Stimulated activated CD4-positive, alpha-beta T cell treated with anti-CD3 and anti-CD28 coated beads, Interleukin-12 subunit alpha, Interleukin-12 subunit beta, amount 100 ng/mL, for 24 hours (primary cell): ENCODE results near the gene SF3B3.

ENCODE experiments used
- DNase-seq, 2 experiments: peaks; one replicate each; pipeline ENCODE4 v3.0.0-alpha.2; 2020; ENCODE audit warnings: low read depth in 2 of 2

Gene SF3B3

DNA sequence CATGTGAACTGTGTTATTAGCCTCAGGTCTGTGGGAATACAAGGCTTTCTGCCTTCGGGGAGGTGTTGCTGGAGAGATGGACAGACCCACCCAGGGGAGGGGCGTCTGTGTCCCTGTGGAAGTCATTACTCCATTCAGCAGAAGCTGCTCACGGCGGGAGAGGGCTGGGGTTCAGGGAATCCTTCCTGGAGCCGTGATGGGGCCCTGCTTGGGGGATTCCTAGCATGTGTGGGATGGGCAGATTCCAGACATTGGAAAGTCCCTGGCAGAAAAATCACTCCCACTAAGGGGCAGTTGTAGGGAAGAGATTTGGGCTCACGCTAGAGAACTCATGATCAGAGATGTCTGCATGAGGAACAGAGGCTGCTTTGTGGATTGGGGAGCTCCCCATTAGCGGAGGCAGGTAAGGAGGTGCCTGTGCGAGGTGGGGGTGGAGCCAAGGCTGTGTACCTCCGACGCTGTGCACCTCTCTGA lies 66.4 kb downstream of the SF3B3 start:
- DNase-seq: no peak

DNA sequence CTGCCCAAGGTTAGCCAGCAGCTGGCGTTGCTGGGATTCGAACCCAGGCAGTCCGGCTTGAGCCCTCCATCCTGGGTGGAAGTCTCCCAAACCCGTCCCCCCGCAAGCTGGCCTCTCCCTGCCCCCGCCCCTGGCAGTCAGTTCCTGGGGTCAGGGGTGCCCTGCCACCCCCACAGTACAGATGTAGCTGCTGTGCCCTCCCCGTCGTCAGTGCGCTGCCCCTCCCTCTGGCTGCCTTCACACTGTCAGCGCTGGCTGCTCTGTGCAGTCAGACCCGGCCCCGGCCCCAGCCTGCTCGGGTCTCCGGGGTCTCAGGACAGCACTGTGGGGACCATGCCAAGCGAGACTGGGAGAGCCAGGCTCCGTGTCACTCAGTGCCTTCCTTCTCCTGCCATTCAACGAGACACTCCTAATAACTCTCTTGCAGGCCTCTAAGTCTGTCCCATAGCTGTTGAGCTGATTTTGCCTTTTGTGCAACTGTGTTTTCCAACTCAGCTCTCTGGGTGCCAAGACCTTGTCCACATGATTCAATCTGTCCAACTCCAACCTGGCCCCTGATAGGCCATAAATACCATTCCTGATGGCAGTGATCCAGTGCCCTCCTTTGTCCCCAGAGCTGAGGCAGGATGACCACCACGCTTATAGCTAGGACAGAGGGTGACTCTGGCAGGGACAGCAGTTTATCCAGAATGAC lies 67.3 kb downstream of the SF3B3 start:
- no peak for DNase-seq

DNA sequence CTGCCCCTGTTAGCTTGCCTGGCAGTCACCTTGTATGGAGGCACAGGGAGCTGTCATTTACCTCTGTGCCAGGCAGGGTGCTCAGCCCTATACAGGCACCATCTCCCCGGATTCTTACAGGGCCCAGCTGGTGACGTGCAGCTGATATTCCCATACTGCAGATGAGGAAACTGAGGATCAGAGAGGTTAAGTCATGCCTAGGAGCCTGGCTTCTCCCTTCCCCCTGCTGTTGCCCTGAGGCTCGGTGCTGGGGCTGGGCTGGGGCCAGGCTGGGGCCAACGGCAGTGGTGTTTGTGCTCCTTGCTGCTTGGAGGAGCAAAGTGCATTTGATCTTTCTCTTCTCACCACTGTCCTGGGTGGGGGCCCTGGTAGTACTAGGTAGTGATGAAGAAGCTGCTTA lies 68.0 kb downstream of the SF3B3 start:
- DNase-seq: no peak

- DNase-seq: no peak
These were observed 68.5 kb downstream of the SF3B3 start for GRCh38 chr16:70592106-70592571.

DNA sequence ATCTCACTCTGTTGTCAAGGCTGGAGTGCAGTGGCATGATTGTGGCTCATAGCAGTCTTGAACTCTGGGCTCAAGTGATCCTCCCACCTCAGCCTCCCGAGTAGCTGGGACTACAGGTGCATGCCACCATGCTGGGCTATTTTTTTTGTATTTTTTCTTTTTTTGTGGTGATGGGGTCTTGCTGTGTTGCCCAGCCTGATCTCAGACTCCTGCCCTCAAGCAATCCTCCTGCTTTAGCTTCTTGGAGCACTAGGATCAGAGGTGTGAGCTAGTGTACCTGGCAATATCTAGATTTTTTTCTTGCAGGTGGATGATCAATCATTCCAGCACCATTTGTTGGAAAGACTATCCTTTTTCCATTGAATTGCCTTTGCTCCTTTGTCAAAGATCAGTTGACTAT lies 69.9 kb downstream of the SF3B3 start:
- DNase-seq: no peak

- DNase-seq: no peak
These were observed 71.0 kb downstream of the SF3B3 start for GRCh38 chr16:70594569-70594968.

DNA sequence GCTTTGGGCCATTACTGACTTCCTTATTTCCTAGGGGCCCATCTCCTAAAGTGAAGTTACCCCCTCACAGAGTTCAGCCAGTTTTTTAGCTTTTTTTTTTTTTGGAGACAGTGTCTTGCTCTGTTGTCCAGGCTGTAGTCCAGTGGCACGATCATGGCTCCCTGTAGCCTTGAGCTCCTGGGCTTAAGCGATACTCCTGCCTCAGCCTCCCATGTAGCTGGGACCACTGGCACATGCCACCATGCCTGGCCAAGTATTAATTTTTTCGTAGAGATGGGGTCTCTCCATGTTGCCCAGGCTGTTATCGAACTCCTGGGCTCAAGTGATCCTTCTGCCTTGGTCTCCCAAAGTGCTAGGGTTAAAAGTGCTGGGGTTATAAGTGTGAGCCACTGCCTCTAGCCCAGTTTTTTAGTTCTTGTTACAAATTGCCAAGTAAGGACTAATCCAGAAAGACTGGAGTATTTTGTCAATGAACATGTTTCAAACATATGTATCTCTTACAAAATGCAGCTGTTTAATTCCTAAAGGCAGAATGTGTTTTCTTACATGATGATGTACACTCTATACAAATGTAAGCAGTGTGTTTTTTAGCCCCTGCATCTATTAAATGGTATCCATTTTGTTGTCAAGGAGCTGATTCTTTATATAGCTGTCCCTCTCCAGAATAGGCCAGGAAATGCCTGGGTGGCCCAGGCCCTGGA lies 73.7 kb downstream of the SF3B3 start:
- no peak for DNase-seq

DNA sequence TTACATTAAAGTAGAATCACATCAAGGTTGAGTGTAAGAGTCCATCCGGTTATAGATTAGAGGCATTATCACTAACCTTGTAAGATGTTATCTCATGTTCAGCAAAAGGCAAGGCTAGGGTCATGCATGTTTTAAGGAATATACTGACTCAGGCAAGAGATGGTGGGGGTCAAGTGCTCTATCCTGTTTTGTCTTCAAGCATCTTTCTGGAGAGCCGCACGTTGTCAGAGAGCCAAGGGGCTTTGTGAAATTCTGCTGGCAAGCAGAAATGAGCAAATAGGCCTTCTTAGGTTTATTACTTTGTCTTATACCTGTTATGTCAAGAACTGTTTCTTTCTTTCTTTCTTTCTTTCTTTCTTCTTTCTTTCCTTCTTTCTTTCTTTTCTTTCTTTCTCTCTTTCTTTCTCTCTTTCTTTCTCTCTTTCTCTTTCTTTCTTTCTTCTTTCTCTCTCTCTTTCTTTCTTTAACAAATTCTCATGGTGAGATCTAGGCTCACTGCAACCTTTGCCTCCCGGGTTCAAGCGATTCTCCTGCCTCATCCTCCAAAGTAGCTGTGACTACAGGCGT lies 75.4 kb downstream of the SF3B3 start:
- no peak for DNase-seq

DNA sequence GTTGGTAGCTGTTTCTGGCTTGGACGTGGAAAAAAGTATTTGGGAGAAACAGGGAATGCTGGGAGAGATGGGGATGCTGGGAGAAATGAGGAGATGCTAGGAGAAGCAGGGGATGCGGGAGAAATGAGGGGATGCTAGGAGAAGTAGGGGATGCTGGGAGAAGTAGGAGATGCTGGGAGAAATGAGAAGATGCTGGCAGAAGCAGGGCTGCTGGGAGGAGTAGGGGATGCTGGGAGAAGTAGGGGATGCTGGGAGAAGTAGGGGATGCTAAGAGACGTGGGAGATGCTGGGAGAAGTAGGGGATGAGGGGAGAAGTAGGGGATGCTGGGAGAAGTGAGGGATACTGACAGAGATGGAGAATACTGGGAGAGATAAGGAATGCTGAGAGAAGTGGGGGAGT lies 77.1 kb downstream of the SF3B3 start:
- DNase-seq: no peak

GRCh38 chr16:70601576-70602575 lies 78.3 kb downstream of the SF3B3 start:
- no peak for DNase-seq

DNA sequence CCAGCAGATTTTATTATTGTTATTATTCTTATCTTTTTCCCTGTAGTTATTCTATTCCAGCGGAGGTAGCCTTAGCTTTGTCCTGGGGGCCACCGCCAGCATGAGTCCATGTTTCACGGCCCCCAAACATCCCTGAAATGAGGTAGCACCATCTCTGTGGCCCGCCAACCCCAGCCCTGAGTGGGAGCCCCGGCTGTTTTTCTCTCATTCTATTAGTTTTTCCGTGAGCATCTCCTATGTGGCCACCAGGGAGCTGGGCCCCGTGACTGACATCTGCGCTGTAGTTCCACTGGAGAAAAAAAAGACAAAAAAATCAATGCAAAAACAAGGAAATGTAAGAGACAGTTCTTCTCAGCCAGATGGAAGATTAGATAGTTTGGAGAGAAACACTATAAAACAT lies 79.2 kb downstream of the SF3B3 start:
- no peak for DNase-seq

DNA sequence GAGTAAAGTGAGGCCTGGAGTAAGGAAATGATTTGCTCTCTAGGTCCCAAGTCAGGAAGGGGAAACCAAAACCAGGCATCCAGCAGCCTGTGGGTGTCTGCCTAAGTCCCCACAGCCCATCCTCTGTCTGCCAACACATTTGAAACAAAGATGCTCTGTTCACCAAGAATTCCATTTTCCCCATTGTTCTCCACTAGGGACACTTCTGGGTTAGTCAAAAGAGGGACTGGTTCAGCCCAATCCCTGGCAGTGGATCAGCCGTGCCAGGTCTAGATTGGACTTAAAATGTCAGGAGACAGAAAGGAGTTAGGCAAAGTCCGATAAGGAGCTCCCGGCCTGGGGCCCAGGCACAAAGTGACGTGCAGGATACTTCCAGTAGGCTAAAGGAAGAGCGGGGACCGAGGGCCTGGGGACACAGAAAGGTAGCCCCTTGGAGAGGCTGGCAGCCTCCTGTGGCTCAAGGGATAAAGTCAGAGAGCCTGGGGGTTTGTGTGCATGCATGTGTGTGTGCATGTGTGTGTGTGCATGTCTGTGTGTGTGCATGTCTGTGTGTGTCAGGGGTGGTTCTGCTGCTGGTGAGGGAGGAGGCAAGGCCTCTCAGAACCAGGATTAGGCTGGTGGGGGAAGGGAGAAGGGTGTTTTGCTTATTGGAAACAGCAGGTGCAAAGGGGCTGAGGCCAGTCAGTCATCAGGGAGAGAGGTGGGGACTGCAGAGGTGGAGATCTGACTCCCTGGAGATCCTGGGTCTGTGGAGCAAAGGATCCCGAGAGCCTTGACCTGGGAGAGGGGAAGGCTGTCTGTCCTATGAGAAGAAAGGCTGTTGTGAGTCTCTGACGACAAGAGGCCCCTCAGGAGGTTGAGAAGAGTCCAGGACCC lies 81.0 kb downstream of the SF3B3 start:
- no peak for DNase-seq

- no peak for DNase-seq
These were observed 81.7 kb downstream of the SF3B3 start for GRCh38 chr16:70605283-70605657.

DNA sequence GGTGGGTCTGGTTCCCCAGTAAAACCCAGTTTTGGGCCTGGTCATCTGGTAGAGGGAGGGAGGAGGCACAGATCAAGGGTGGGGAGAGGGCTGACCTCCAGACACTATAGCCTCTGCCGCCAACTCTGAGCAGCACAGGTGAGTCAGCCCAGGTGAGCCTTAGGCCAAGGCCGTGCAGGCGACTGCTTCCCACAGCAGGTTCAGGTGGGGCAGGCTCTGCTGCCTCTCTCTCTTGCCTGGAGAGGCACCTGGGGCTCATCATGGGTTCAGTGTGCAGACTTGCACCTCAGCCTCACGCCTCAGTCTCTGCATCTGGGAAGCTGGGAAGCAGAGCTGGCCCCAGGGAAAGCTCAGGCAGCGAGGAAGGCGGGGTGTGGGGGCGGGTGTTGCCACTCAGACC lies 84.9 kb downstream of the SF3B3 start:
- DNase-seq: no peak

- no peak for DNase-seq
These were observed 86.9 kb downstream of the SF3B3 start for GRCh38 chr16:70610273-70611223.

DNA sequence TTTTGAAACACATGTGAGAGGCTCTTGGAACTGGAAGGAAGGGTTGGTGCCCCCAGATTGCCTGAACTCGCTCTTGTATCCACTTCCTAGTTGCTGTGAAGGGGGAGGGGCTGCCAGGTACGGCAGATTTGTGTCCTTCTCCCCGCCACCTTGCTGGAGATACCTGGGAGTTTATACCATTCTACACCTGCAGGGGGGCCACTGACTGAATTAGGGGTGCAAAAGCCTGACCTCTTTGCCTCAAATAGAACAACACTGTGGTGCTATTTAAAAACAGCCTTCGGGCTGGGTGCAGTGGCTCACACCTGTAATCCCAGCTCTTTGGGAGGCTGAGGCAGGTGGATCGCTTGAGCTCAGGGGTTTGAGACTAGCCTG lies 87.6 kb downstream of the SF3B3 start:
- no peak for DNase-seq

DNA sequence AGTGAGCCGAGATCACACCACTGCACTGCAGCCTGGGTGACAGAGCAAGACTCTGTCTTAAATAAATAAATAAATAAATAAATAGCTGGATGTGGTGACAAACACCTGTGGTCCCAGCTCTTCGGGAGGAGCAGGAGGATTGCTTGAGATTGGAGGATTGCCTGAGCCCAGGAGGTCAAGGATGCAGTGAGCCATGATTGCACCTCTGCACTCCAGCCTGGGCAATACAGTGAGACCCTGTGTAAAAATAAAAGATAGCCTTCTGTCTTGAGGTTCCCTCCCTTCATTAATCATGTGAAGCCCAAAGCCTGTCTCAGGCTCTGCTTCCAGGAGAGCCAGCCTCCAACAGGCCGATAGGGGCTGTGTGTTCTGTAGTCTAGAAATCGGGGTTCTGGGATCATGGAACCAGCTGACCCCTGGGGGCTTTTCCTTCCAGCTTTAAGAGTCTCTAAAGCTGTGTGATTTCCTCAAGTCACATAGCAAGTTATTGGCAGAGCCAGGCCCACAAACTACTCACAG lies 88.2 kb downstream of the SF3B3 start:
- no peak for DNase-seq

GRCh38 chr16:70612931-70613330 lies 89.3 kb downstream of the SF3B3 start:
- no peak for DNase-seq

DNA sequence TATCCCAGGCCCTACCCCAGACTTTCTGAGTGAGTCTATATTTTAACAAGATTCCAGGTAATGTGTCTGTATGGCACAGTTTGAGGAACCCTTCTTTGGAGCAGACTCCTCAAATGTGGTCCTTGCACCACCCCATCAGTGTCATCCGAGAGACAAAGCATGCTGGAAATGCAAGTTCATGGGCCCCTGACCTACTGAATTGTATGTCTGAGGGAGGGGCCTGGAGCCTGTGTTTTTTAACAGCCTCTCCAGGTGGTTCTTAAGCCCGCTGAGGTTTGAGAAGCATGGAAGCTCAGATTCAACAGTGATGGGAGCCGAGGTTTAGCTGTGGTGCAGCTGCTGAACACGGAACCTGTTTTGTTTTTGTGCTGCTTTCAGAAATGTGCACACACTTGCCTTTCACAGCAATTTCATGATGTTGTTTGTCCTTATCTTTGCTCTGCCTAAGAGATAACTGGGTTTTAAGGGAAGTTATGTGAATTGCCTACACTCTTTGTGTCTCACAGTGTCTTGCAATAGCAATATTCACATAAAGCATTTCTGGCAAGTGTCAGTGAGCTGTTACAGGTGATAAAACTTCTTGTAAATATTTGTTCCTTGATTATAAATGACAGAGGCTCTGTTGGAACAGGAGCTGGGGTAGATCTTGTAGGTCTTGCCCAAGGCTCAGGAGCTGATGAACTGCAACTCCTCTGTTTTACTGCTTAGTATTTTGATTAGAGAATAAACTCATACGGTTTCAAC lies 90.8 kb downstream of the SF3B3 start:
- no peak for DNase-seq
